Measurements from ENCODE around the gene APMAP. TPM values are rescaled to one million over a fixed set of nuclear protein-coding genes. Genes with fewer than 3 reads are reported as not detected.
"Not testable (repeated sequence)": the region's sequence is repeated elsewhere in the genome, so short reads cannot be mapped to it uniquely, and the experiment has no call there.

Gene APMAP
- polyA plus RNA-seq, 6 donors from 2014 or later: 41.4 to 71.6 (median 48.7) TPM

DNA sequence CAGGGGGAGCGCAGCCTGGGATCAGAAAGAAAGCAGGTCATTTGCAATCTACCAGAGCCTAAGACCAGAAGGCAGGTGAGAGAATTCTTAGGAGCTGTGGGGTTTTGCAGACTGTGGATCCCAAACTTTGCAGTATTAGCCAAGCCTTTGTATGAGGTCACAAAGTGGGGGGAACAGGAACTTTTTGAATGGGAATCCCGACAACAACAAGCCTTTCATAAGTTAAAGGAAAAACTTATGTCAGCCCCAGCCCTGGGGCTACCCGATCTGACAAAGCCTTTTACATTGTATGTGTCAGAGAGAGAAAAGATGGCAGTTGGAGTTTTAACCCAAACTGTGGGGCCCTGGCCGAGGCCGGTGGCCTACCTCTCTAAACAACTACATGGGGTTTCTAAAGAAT is 63.3 kb downstream of the APMAP start:
- DNase-seq; H3K4me1 Mint-ChIP-seq; H3K36me3 Mint-ChIP-seq; ATAC-seq (ENCODE audit: low read depth in 2 of 2); H3K4me3 Mint-ChIP-seq; H3K27me3 Mint-ChIP-seq; H3K9me3 Mint-ChIP-seq; H3K27ac Mint-ChIP-seq: not testable (repeated sequence)

- Mint-ChIP-seq H3K36me3 (peaks cover 7 to 17% of the 10 kb centered on the region in 2 donors), H3K27ac (peak overlapping the region in 1 of 6 donors; percentile 84), H3K27me3 (peaks cover 8 to 40% (median 29%) of the 10 kb centered on the region in 3 donors)
- ATAC-seq (ENCODE audit: low read depth in 2 of 2); H3K9me3 Mint-ChIP-seq; DNase-seq; H3K4me3 Mint-ChIP-seq; H3K4me1 Mint-ChIP-seq: not testable (repeated sequence)
These were observed 71.8 kb downstream of the APMAP start for GRCh38 chr20:24920706-24921105.

DNA sequence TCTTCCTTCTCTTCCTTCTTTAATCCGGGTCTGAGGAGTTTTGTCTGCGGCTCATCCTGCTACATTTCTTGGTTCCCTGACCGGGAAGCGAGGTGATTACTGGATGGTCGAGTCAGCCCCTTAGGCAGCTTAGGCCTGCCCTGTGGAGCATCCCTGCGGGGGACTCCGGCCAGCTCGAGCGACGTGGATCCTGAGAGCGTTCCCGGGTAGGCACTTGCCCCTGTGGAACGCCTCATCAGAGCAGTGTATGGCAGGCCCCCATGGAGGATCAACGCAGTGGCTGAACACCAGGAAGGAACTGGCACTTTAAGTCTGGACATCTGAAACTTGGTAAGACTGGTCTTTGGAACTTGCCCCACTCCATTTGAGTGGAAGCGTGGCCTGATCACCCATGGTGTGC is 72.9 kb downstream of the APMAP start:
- Mint-ChIP-seq H3K27me3 (peaks cover 8 to 40% (median 29%) of the 10 kb centered on the region in 3 donors), H3K36me3 (peaks cover 7 to 17% of the 10 kb centered on the region in 2 donors)
- not testable (repeated sequence) for H3K27ac Mint-ChIP-seq; H3K9me3 Mint-ChIP-seq; ATAC-seq (ENCODE audit: low read depth in 2 of 2); H3K4me3 Mint-ChIP-seq; DNase-seq; H3K4me1 Mint-ChIP-seq

GRCh38 chr20:24918579-24919566 is 73.7 kb downstream of the APMAP start:
- H3K4me3 Mint-ChIP-seq: no peak overlapping the region
- H3K36me3 Mint-ChIP-seq: peaks cover 7 to 17% of the 10 kb centered on the region in 2 donors
- ATAC-seq (ENCODE audit: low read depth in 2 of 2) (no peak), DNase-seq (no peak)
- no peak overlapping the region for H3K27ac Mint-ChIP-seq
- H3K9me3 Mint-ChIP-seq: peaks cover 1 to 8% (median 4%) of the 10 kb centered on the region in 7 donors
- H3K4me1 Mint-ChIP-seq: no peaks in the 10 kb centered on the region
- H3K27me3 Mint-ChIP-seq: peaks cover 8 to 40% (median 29%) of the 10 kb centered on the region in 3 donors

DNA sequence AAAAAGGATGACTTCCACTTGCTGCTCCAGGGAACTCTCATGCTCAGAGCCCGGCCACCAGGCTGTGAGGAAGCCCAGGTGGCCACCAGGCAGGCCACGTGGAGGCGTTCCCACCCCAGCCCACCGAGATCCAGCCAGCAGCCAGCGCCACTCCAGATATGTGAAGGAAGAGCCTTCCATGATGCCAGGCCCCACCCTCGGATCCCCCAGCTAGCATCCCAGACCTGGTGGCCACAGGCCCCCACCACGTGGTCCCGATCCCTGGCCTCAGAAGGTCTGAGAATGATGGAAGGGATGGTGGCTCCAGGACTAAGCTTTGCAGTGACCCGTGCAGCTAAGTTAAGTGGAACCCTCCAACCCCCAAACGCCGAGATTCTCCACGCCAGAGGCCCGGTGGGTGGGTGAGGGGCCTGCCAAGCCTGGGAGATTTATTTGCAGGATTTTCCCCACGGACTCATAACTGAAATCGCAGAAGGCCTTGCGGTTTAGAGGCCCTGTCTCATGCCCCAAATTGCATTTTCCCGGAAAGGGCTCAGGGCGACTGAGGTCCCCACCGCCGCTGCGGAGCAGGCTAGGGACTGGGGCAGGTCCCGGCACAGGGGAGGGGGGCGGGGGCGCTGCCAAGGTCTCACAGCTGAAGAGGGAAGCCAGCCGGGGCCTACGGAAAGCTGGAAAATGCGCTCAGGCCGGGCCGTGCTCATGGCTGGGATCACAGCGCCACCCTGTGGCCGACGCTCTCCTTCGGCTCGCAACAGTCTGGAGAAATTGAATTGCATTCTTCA is 74.6 kb downstream of the APMAP start:
- H3K4me3 Mint-ChIP-seq: no peak overlapping the region

GRCh38 chr20:24917056-24917455 is 75.5 kb downstream of the APMAP start:
- DNase-seq (no peak), ATAC-seq (ENCODE audit: low read depth in 2 of 2) (no peak)
- peaks cover 8 to 47% (median 29%) of the 10 kb centered on the region in 3 donors for H3K27me3 Mint-ChIP-seq
- no peak overlapping the region for H3K4me3 Mint-ChIP-seq
- H3K27ac Mint-ChIP-seq: no peak overlapping the region
- H3K4me1 Mint-ChIP-seq: no peaks in the 10 kb centered on the region
- H3K9me3 Mint-ChIP-seq: peaks cover 1 to 8% (median 4%) of the 10 kb centered on the region in 7 donors
- H3K36me3 Mint-ChIP-seq: peaks cover 7 to 10% of the 10 kb centered on the region in 2 donors

More for the DNA sequence above, 74.6 kb downstream of the APMAP start:
- H3K9me3 Mint-ChIP-seq: peaks cover 1 to 8% (median 4%) of the 10 kb centered on the region in 7 donors
- DNase-seq (no peak), ATAC-seq (ENCODE audit: low read depth in 2 of 2) (no peak)
- H3K4me1 Mint-ChIP-seq: no peaks in the 10 kb centered on the region
- peaks cover 8 to 46% (median 29%) of the 10 kb centered on the region in 3 donors for H3K27me3 Mint-ChIP-seq
- peaks cover 7 to 14% of the 10 kb centered on the region in 2 donors for H3K36me3 Mint-ChIP-seq
- no peak overlapping the region for H3K27ac Mint-ChIP-seq

DNA sequence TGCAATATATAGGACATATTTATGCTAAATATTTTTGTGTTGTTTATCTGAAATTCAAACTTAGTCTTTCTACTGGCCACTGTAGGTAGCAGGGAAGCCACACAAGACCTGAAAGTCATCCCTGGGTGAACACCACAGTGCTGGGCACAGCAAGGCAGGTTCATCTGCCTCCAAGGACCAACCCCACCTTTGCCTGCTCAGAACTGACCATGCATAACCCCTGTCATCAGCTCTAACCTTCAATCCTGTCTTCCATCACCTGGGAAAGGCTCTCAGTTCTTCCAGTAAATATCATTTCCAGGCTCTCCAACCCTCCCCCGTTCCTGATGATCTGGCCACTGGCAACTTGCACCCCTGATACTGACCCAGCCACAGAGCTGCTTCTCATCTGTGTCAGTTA is 76.1 kb downstream of the APMAP start:
- peaks cover 6 to 8% of the 10 kb centered on the region in 2 donors for H3K36me3 Mint-ChIP-seq
- peak overlapping the region in 1 of 8 donors; percentile 33 for H3K4me3 Mint-ChIP-seq
- DNase-seq (no peak), ATAC-seq (ENCODE audit: low read depth in 2 of 2) (no peak)
- peaks cover 8 to 48% (median 29%) of the 10 kb centered on the region in 3 donors for H3K27me3 Mint-ChIP-seq
- no peak overlapping the region for H3K27ac Mint-ChIP-seq
- peaks cover under 1 to 5% (median 3%) of the 10 kb centered on the region in 7 donors for H3K9me3 Mint-ChIP-seq
- H3K4me1 Mint-ChIP-seq: no peaks in the 10 kb centered on the region

- no peak for DNase-seq
- ATAC-seq (ENCODE audit: low read depth in 2 of 2): no peak
- H3K4me3 Mint-ChIP-seq: no peak overlapping the region
- no peaks in the 10 kb centered on the region for H3K4me1 Mint-ChIP-seq
- H3K36me3 Mint-ChIP-seq: peaks cover under 1 to 3% of the 10 kb centered on the region in 2 donors
- H3K9me3 Mint-ChIP-seq: peaks cover 0 to 3% (median 0%) of the 10 kb centered on the region in 7 donors
- H3K27me3 Mint-ChIP-seq: peaks cover 8 to 48% (median 29%) of the 10 kb centered on the region in 3 donors
- no peak overlapping the region for H3K27ac Mint-ChIP-seq
These were observed 76.7 kb downstream of the APMAP start for GRCh38 chr20:24915892-24916291.

DNA sequence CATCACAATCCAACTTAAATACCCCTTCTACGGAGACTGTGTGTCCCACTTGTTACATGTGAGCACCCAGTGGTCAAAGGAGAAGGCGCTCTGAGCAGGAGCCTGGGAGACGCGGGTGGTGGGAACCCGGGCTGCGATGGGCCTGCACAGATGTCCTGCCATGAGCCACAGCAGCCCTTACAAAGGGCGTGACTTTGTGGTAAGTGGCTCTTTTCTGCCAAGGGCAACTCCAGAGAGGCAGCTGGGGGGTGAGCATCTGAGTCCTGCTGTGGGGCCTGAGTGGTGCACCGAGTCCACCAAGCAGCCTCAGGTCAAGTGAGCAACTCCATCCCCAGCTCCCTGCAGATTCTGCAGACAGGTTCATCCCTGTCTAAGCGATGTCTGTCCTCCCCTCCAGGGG is 77.1 kb downstream of the APMAP start:
- Mint-ChIP-seq H3K36me3 (no peaks in the 10 kb centered on the region), H3K27me3 (peaks cover 8 to 46% (median 29%) of the 10 kb centered on the region in 3 donors), H3K4me1 (no peaks in the 10 kb centered on the region), H3K27ac (no peak overlapping the region), H3K9me3 (peaks cover 0 to 1% (median 0%) of the 10 kb centered on the region in 7 donors), H3K4me3 (no peak overlapping the region)
- DNase-seq: no peak
- no peak for ATAC-seq (ENCODE audit: low read depth in 2 of 2)

DNA sequence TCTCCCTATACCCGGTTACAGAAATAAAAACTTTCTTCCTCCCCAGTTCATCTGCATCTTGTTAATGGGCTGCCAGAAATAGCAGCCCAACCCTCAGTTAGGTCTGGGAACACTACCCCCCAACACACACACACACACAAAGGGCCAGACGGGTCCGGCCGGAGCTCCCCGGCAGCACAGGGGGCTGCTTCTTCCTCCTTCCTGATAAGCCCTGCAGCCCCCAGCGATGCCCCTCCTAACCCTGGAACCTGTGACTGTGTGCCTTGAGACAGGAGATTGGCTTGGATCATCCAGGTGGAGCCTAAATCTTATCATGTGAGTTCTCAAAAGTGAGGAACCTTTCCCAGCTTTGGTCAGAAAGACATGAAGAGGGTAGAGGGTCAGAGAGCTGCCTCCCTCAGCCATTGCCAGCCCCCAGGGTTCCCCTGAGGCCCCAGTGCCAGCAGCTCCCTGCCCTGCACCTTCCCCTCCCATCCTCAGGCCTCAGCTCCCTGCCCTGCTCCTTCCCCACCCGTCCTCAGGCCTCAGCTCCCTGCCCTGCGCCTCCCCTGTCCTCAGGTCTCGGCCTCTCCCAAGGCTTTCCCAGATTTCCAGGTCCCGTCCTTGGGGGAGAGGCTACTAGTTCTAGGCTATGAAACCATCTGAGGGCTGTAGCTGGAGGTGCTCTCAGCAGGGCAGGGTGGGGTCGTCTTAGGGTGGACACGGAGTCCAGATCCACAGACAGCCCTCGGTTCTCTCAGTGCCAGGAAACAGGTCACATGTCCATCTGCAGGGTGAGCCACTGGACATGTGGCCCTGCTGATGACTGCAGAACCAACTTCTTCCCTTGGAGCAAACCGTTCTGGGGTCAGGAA is 77.9 kb downstream of the APMAP start:
- peaks cover 3 to 38% (median 22%) of the 10 kb centered on the region in 3 donors for H3K27me3 Mint-ChIP-seq
- H3K4me1 Mint-ChIP-seq: no peaks in the 10 kb centered on the region
- no peak for ATAC-seq (ENCODE audit: low read depth in 2 of 2)
- DNase-seq: no peak
- peaks cover 0 to under 1% (median 0%) of the 10 kb centered on the region in 7 donors for H3K9me3 Mint-ChIP-seq
- H3K36me3 Mint-ChIP-seq: no peaks in the 10 kb centered on the region
- H3K4me3 Mint-ChIP-seq: no peak overlapping the region
- no peak overlapping the region for H3K27ac Mint-ChIP-seq

DNA sequence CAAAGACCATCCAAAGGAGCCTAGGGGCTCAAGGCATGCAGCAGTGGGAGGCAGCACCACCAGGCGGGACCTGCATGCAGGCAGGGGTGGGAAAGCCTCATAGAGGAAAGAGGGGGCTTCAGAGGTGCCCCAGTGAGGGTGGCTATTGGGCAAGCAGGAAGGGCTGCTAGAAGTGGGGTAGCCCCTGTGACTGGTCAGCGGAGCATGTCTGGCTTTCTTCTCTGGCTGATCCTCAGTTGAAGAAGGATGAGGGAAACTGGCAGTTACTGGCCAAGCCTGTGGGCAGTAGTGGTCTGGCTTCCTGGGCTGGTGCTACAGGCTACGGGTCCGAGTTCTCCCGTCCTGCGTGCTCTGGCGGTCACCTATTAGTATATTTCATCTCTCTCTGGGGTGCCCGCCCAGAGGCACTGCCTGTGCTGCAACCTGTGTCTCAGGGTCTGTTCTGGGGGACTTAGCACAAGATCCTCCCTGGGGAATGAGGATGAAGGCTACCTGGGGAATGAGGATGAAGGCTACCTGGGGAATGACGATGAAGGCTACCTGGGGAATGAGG is 79.4 kb downstream of the APMAP start:
- Mint-ChIP-seq H3K27ac (no peak overlapping the region), H3K4me1 (no peaks in the 10 kb centered on the region)

More for the DNA sequence above, 79.4 kb downstream of the APMAP start:
- DNase-seq (no peak), ATAC-seq (ENCODE audit: low read depth in 2 of 2) (no peak)
- Mint-ChIP-seq H3K4me3 (no peak overlapping the region), H3K27me3 (peaks cover 0 to 28% (median 12%) of the 10 kb centered on the region in 3 donors), H3K9me3 (peaks cover 0 to 11% (median 2%) of the 10 kb centered on the region in 7 donors), H3K36me3 (no peaks in the 10 kb centered on the region)
